HG03439 (cell line): ENCODE data around the gene FANCC.
A peak's percentile ranks its signal among the peaks of the same experiment; 100 is the strongest.

Experiments
- ATAC-seq: cut with Tn5 transposase; IDR thresholded peaks from one replicate; pipeline ENCODE4 v1.9.1; 2021; ENCODE audit warnings: mild to moderate bottlenecking, moderate library complexity; ENCODE audit not compliant: unreplicated experiment

Gene FANCC

GRCh38 chr9:95317119-95317892 is at the start of gene FANCC:
TSS of gene FANCC (minus strand) at chr9:95317709. CDS start at chr9:95249291, 68,418 bp downstream.
- ATAC-seq: peak; percentile 79

GRCh38 chr9:95366731-95367325 is 49.3 kb upstream of the FANCC start:
- no peak for ATAC-seq

GRCh38 chr9:95365766-95366165 is 48.3 kb upstream of the FANCC start:
- ATAC-seq: no peak

GRCh38 chr9:95363051-95363841 is 45.7 kb upstream of the FANCC start:
- ATAC-seq: no peak

- no peak for ATAC-seq
Measured at GRCh38 chr9:95360866-95361265, 43.4 kb upstream of the FANCC start.

- ATAC-seq: no peak
Measured at GRCh38 chr9:95357316-95357715, 39.8 kb upstream of the FANCC start.

GRCh38 chr9:95355500-95355899 is 38.0 kb upstream of the FANCC start:
- ATAC-seq: no peak

- no peak for ATAC-seq
Measured at GRCh38 chr9:95351051-95351450, 33.5 kb upstream of the FANCC start.

GRCh38 chr9:95350266-95350665 is 32.8 kb upstream of the FANCC start:
- ATAC-seq: no peak

GRCh38 chr9:95349091-95350038 is 31.9 kb upstream of the FANCC start:
- ATAC-seq: no peak

GRCh38 chr9:95346021-95346420 is 28.5 kb upstream of the FANCC start:
- ATAC-seq: no peak

- ATAC-seq: no peak
Measured at GRCh38 chr9:95344735-95345325, 27.3 kb upstream of the FANCC start.

- no peak for ATAC-seq
Measured at GRCh38 chr9:95343725-95344287, 26.3 kb upstream of the FANCC start.

- ATAC-seq: no peak
Measured at GRCh38 chr9:95342571-95342970, 25.1 kb upstream of the FANCC start.

- no peak for ATAC-seq
Measured at GRCh38 chr9:95341293-95341962, 23.9 kb upstream of the FANCC start.

GRCh38 chr9:95338243-95338642 is 20.7 kb upstream of the FANCC start:
- no peak for ATAC-seq

GRCh38 chr9:95336281-95336680 is 18.8 kb upstream of the FANCC start:
- ATAC-seq: no peak

- no peak for ATAC-seq
Measured at GRCh38 chr9:95333426-95333825, 15.9 kb upstream of the FANCC start.

- ATAC-seq: no peak
Measured at GRCh38 chr9:95332860-95333259, 15.4 kb upstream of the FANCC start.
